Stimulated activated CD8-positive, alpha-beta memory T cell treated with anti-CD3 and anti-CD28 coated beads, Interleukin-15, amount 100 ng/mL, for 48 hours (primary cell): ENCODE data around the gene PIP5K1B.
A peak's percentile ranks its signal among the peaks of the same experiment; 100 is the strongest.
"Not testable (repeated sequence)": the region's sequence is repeated elsewhere in the genome, so short reads cannot be mapped to it uniquely, and the experiment has no call there.

ENCODE experiments used
- DNase-seq, 2 donors: peaks; one replicate each; pipeline ENCODE4 v3.0.0-alpha.2; 2020; ENCODE audit warnings: low read depth in 2 of 2

Gene PIP5K1B

DNA sequence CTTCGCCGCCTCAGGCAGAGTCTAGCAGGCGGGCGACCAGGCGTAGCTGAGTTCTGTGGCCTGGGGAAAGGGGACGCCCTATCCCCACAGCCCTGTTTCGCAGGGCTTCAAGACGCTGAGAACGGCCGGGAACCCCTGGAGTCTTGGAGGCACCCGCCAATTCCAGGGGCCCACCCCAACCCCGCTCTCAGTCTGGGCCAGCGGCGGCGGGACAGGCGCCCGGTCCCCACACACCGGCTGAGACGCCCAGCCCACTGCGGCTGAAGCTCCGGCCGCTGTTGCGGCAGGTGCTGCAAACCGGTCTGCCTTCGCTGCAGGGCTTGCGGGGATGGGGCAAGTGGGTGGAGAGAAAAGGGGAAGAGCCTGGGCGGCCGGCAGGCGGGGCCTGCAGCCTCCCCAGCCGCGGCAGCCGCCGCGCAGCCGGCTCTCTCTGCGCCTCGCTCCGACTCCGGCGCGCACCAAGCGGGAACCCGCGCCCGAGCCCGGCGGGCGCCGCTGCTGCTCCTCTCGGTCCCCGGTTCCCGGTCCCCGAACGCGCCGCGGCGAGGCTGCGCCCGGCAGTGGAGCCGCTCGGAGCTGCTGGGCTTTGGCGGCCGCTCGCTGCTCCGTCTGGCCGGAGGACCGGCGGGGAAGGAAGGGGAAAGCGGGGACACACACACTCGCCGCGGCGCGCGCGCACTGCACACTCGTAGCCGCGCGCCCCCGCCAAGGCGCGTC lies at the start of gene PIP5K1B:
Gene PIP5K1B (plus strand): TSS at position 427 of the 717 bp plus-strand sequence. CDS start 117,375 bp downstream, outside the sequence.
- DNase-seq = peak; percentile 36 to 49

- no peak for DNase-seq
Measured at GRCh38 chr9:68664036-68664435, 41.0 kb upstream of the PIP5K1B start.

DNA sequence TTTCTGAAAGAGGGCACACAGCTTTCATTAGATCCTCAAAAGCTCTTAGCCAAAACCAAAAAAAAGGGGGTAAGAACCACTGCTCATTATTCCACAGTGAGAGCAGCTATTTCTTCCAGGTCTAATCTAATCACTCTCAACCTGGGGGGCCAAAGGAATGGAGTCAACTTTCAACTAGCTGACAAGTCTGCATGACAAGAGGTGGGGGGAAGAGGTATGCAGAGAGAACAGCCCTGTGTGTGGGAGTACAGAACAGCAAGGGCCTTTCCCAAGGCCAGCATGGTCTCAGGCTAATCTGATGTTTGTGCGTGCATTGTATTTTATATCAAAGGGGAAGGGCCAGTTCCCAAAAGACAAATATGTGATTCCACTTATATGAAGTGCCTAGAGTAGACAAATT lies 36.9 kb upstream of the PIP5K1B start:
- no peak for DNase-seq

GRCh38 chr9:68669218-68669617 lies 35.8 kb upstream of the PIP5K1B start:
- no peak for DNase-seq

- DNase-seq = no peak
Measured at GRCh38 chr9:68672215-68672614, 32.8 kb upstream of the PIP5K1B start.

DNA sequence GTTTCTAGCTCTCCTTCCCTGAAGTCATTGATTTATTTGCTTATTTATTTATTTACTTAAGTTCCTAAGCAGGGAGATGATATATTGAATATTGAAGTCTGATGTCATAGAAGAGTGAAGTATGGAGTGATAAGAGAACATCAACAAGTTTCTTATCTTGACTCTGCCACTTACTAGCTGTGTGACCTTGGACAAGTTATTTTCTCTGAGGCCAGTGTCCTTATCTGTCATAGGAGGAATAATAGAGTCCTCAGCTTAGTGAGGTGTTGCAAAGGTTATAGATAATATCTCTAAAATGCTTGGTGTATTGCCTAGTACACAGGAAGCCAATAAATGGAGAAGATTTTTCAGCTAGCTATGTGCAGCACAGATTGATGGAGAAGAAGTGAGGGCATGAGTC lies 32.4 kb upstream of the PIP5K1B start:
- no peak for DNase-seq

DNA sequence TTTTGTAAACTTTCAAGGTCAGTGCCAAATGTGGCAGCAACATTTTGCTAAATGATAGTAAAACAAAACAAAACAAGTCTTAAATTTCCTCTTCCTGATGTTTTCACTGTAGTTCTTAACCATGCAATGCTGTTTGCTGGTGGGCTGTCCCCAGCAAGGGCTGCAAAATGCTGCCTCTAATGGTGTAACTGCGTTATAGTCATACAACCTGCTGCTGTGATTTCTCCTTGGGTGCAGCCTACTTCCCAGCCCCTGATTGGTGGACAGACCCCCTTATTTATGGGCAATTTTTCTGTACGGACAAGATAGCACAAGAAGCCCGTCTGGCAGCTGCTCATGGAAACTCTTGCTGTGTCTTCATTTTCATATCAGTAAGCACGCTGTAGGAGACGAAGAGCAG lies 26.6 kb upstream of the PIP5K1B start:
- no peak for DNase-seq

DNA sequence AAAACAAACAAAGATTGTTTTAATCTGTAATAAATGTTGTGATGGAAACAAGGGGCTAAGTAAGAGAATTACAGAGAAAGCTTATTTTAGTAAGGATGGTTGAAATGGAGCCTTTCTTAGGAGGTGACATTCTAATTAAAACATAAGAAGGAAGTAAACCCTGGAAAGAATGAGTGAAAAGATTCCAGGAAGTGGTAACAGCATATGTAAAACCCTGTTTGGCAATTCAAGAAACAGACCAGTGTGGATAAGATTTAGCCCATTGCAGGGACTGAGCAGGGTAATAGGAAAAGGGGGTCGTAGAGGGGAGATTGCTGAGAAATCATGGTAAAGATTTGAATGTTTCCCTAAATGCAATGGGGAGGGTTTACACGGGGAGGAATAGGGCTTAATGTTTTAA lies 21.6 kb upstream of the PIP5K1B start:
- DNase-seq = no peak

GRCh38 chr9:68685213-68685612 lies 19.8 kb upstream of the PIP5K1B start:
- no peak for DNase-seq

DNA sequence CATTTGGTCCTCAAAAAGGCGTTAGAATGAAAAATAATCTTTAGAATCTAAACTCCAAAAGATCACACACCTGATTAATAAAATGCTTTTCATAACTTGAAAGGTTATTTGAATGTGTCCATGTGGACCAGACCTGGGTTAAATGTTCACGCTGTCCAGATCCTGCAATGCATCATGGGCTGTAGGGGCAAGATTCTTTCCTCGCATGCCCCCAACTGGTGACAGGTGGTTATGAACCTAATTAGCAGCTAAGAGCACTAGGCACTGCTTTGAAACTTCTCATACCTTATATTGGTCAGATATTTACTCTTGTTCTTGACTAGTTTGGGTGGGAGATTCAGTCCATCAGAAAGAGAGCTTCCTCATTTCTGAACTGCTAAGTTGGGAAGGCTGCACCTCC lies 19.3 kb upstream of the PIP5K1B start:
- no peak for DNase-seq

DNA sequence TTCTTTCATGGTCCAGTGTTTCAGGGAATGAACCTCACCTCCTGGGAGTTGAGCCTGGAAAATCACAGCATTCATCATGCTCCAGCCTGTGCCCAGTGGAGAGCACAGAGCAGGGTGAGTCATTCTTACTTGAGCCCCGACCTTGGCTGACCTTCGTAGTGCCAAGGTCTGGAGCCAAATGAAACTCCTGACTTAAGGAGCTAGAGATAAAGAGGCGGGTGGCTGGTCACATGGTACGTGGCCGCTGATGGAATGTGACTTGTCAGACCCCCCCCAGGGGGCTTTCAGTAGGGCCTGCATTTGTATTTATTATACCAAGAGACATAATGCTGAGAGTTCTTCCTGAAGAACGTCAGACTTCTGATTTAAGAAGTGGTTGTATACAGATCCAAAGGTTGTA lies 15.0 kb upstream of the PIP5K1B start:
- no peak for DNase-seq

- DNase-seq = no peak
Measured at GRCh38 chr9:68692519-68692918, 12.5 kb upstream of the PIP5K1B start.

DNA sequence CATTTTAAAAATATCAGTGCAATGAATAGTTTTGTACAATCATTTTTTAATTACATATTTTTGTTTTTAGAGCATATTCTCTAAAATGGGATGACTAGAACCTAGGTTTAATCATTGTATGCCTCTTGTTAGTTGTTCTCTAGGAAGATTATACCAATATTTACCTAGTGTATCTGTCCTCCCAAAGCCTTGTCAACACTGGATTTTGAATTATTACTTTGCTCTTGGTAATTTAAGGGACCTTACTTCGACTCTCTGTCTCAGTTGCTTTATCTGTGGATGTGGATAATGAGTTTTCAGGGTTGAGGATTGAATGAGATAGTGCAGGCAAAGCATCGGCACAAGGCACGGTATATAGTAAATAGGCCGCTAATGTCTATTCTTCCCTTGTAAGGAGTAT lies 10.9 kb upstream of the PIP5K1B start:
- DNase-seq = no peak

GRCh38 chr9:68697851-68698250 lies 7.2 kb upstream of the PIP5K1B start:
- no peak for DNase-seq

DNA sequence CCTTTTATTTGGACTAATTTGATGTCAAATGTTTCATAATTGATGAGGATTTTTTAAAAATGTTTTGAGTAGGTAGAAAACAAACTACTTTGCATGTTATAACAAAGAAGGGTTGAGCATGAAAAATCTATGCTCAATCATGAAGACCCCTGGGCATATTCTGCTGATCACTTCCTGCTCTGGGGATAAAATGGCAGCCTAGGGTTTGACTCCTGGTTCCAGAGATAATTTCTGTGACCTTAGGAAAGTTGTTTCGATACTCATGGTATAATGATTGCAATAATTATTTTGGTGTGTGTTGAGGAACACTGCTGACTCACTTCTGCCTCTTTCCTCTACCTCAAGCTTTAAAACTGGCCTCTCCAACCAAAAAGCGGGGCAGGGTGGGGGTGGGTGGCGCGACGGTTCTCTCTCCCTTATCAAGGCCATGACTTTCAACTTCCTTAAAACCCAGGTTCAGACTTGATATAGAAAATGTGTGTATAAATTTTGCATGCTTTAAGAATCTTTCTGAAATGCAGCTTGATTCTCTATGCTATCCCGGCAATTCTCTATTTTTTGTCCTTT lies 6.0 kb upstream of the PIP5K1B start:
- no peak for DNase-seq

GRCh38 chr9:68699625-68700024 lies 5.4 kb upstream of the PIP5K1B start:
- DNase-seq = not testable (repeated sequence)

DNA sequence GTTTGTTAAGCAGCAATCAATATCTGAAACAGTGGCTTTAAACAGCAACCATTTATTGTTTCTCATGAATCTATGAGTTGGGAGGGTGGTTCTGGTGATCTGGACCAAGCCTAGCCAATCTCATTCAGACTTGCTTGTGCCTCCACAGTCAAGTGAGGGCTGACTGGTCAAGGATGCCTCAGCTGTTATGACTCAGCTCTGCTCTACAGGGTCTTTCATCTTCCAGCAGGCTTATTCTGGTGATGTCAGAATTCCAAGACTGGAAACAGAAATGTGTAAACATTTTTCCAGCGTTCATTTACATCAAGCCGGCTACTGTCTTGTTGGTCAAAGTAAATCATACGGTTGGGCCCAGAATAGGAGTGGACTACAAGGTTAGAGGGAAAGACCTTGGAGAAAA lies 2.5 kb upstream of the PIP5K1B start:
- no peak for DNase-seq

GRCh38 chr9:68703672-68704071 lies 1.4 kb upstream of the PIP5K1B start:
- DNase-seq = no peak

GRCh38 chr9:68704498-68704813 lies 584 bp upstream of the PIP5K1B start:
- DNase-seq = no peak

DNA sequence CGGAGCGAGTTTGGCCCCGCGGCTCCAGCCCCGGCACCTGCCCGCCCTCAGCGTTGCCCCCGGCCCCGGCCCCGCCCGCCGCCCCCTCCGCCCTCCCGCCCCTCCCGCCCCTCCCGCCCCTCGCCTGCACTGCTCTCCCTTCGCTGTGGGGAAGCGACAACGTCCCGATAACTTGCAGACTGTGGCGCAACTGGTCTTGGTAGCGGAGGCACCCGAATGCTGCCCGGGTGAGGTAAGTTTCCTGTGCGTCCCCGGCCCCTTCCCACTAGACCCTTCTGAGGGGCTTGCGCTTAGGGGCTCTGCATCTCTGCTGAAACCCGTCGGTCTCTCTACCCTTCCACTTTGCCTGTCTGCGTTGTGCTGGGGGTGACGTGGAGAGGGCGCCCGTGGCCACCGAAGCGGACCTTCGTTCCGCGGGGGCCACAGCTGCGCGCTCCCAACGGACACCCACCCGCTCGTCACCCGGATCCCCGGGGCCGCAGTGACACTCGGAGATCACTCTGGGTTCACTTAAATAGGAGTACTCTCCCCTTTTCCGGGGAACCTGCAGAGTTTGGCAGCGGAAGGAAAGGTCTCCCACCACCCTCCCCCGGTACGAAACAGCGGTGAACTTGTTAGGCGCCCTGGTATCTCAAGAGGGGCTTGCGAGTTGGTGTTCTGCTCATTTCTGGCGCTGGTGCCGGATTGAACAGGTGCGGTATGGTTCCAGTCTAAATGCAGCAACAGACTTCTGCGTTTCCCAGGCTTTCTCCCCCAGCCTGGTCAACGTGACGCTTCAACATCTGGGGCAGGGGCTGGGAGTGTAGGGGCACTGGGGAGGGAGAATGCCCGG lies 707 bp downstream of the PIP5K1B start:
- no peak for DNase-seq

GRCh38 chr9:68706363-68707201 lies 1.5 kb downstream of the PIP5K1B start:
- no peak for DNase-seq
